ENCODE results near the gene SHC3.

DNA sequence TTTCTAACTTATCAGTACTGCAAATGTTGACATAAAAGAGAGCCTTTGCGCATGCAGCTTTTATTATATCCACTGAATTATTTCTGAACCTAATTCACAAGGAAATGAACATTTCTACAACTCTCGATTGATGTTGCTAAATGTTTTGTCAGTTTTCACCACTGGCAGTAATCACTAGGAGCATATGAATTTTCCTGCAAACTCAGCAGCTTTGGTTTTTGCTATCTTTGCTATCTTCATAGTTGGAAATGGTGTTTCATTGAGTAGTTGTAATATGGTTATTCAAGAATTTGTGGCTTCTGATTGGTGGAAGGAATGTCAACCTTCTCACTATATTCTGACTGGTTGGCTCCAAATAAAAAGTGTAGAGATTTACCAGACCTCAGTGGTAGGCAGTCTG lies 8.9 kb upstream of the SHC3 start:
- TF ChIP-seq SMC3 (IDR thresholded peaks at IDR 0.05; ENCODE audit: low read depth, low read length) (no peak), MXI1 (IDR thresholded peaks at IDR 0.05; ENCODE audit: borderline replicate concordance, low read depth, low read length) (no peak), CTCF (conservative IDR thresholded peaks at IDR 0.05; ENCODE audit: low read depth, low read length) (no peak), POLR2A (IDR thresholded peaks at IDR 0.05; ENCODE audit: low read depth, low read length) (no peak)
